Keratinocyte (primary cell): ENCODE data around the gene CD276.

Experiments
- CTCF ChIP-seq, 3 experiments: IDR thresholded peaks in 1 of 3; conservative IDR thresholded peaks in 1 of 3; optimal IDR thresholded peaks in 1 of 3; 2 replicates in 2 of 3; 3 replicates in 1 of 3; pipeline versions ENCODE3 to v1.5.1; 2011; ENCODE audit warnings: low read length in 3 of 3, mild to moderate bottlenecking in 3 of 3, moderate library complexity in 2 of 3, control low read depth in 1 of 3, inconsistent platforms in 1 of 3; ENCODE audit not compliant: insufficient read depth in 2 of 3; ENCODE audit errors: extremely low read depth in 1 of 3
- EZH2 ChIP-seq: IDR thresholded peaks from one replicate; pipeline ENCODE4 v1.6.1; 2012; ENCODE audit warnings: inconsistent platforms, mild to moderate bottlenecking, low read length, moderate library complexity

- TF ChIP-seq EZH2 (no peak), CTCF (optimal IDR thresholded peaks at IDR 0.05 in 1 of 3, IDR thresholded peaks at IDR 0.05 in 1 of 3, conservative IDR thresholded peaks at IDR 0.05 in 1 of 3; ENCODE audit: extremely low read depth in 1 of 3, insufficient read depth in 2 of 3, low read length in 3 of 3) (no peak)
Observed at GRCh38 chr15:73750438-73750837, 66.3 kb downstream of the CD276 start.
